RWPE1 (cell line): ENCODE data around the gene GSK3A.

Experiments
- CTCF ChIA-PET: fragments of 350-600 bp; sonication (Branson Sonifier 250); formaldehyde crosslinking; extraction: SDS; loops from one replicate; lab custom pipeline; 2021; lab: Yijun Ruan, JAX
- POLR2A ChIA-PET: fragments of 400-600 bp; formaldehyde crosslinking; extraction: SDS; loops from one replicate; lab custom pipeline; 2020; ENCODE audit warnings: antibody characterized with exemption; ENCODE audit not compliant: low non-redundant PET; lab: Yijun Ruan, JAX
- DNase-seq: peaks from one replicate; pipeline ENCODE4 v3.0.0; 2012; ENCODE audit warnings: low spot score
- H3K27ac ChIP-seq: fragments of 450-650 bp; 2 replicates; pipeline ENCODE4 v1.5.1; 2017
- TF ChIP-seq, protein P1 (sequence below): fragments of 450-650 bp; conservative IDR thresholded peaks from 2 replicates; pipeline ENCODE4 v1.5.1; 2017; ENCODE audit warnings: low read depth, mild to moderate bottlenecking

The GSK3A gene

GRCh38 chr19:42285541-42285941 lies 43.1 kb upstream of the GSK3A start:
- ChIA-PET CTCF (interaction anchor here (1.2 kb wide), 1 partner anchor 153 kb away, joined by 3 read pairs; no protein-coding TSS in a partner anchor), POLR2A (no interaction called here)
- H3K27ac ChIP-seq = peak overlapping the region; percentile 100
- no peak for DNase-seq
- TF ChIP-seq, protein P1, sequence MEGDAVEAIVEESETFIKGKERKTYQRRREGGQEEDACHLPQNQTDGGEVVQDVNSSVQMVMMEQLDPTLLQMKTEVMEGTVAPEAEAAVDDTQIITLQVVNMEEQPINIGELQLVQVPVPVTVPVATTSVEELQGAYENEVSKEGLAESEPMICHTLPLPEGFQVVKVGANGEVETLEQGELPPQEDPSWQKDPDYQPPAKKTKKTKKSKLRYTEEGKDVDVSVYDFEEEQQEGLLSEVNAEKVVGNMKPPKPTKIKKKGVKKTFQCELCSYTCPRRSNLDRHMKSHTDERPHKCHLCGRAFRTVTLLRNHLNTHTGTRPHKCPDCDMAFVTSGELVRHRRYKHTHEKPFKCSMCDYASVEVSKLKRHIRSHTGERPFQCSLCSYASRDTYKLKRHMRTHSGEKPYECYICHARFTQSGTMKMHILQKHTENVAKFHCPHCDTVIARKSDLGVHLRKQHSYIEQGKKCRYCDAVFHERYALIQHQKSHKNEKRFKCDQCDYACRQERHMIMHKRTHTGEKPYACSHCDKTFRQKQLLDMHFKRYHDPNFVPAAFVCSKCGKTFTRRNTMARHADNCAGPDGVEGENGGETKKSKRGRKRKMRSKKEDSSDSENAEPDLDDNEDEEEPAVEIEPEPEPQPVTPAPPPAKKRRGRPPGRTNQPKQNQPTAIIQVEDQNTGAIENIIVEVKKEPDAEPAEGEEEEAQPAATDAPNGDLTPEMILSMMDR = no peak

- DNase-seq = no peak
- TF ChIP-seq, protein P1 = no peak
- peak overlapping the region; percentile 100 for H3K27ac ChIP-seq
- CTCF ChIA-PET = interaction anchor here (0.7 kb wide), 1 partner anchor 29 kb away, joined by 3 read pairs; no protein-coding TSS in a partner anchor
- POLR2A ChIA-PET = no interaction called here
Measured at GRCh38 chr19:42284591-42285341, 42.4 kb upstream of the GSK3A start.

GRCh38 chr19:42284066-42284501 lies 41.7 kb upstream of the GSK3A start:
- H3K27ac ChIP-seq = peak overlapping the region; percentile 100
- peak; percentile 87 for DNase-seq
- ChIA-PET CTCF (interaction anchor here (0.7 kb wide), 1 partner anchor 30 kb away, joined by 3 read pairs; no protein-coding TSS in a partner anchor), POLR2A (interaction anchor here (0.6 kb wide), 3 partner anchors 32 to 170 kb away, joined by 3 to 12 read pairs (median 3); no protein-coding TSS in a partner anchor)
- TF ChIP-seq, protein P1 = no peak

GRCh38 chr19:42283188-42284065 lies 41.0 kb upstream of the GSK3A start:
- TF ChIP-seq, protein P1 = no peak
- peak; percentile 96 for DNase-seq
- ChIA-PET POLR2A (interaction anchor here (0.6 kb wide), 3 partner anchors 32 to 170 kb away, joined by 3 to 12 read pairs (median 3); no protein-coding TSS in a partner anchor), CTCF (no interaction called here)
- H3K27ac ChIP-seq = peak overlapping the region; percentile 100

DNA sequence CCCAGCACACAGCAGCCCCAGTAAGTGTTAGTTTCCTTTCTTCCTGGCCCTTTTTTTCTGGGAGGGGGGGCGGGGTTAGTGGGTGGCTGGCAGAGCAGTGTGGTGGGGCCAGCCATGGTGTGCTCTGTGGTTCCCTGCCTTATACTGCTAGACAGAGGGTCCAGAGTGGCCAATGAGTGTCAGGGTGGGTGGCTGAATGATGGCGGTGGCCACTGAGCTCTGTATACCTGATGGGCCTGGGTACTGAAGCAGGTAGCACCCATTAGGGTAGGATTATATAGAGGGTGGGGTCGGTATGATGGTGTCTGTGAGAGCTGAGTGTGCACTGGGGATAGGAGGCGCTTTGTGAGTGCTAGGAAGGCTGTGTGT lies 40.4 kb upstream of the GSK3A start:
- CTCF ChIA-PET = no interaction called here
- H3K27ac ChIP-seq = peak overlapping the region; percentile 100
- DNase-seq = no peak
- POLR2A ChIA-PET = no interaction called here
- TF ChIP-seq, protein P1 = no peak
